ENCODE data around the gene TTLL10.

Gene TTLL10

GRCh38 chr1:1157914-1158710, 15.6 kb upstream of the TTLL10 start:
- peak; percentile 47 for DNase-seq (ENCODE audit: low spot score)

DNA sequence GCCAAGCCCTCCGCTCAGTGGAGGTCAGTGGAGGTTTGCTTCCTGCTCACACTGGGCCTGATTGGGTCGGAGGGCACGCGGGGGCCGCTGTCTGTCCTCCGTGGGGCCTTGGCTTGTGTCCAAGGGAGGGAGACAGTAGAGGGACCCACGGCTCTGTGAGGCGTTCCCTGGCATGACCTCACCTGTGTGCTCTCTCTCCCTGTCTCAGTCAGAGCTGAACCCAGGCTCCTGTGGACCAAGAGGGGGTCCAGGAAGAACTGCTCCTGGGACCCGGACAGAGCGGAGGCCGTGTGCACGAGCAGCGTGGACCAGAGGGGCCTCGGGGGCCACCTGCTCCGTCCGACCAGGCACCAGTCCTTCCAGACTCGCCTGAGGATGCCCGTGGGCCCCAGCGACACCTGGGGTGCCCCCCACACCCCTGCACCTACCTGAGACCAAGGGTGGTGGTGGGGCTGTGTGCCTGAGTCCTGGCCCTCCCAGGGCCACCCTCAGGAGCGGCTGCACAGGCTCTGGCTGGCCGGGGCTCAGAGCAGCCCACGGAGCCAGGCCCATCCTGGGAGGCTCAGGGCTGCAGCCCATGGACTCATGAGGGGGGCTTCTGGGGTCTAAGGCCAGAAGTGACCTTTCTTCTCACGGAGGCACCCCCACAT, 13.3 kb upstream of the TTLL10 start:
- DNase-seq (ENCODE audit: low spot score) = no peak

DNA sequence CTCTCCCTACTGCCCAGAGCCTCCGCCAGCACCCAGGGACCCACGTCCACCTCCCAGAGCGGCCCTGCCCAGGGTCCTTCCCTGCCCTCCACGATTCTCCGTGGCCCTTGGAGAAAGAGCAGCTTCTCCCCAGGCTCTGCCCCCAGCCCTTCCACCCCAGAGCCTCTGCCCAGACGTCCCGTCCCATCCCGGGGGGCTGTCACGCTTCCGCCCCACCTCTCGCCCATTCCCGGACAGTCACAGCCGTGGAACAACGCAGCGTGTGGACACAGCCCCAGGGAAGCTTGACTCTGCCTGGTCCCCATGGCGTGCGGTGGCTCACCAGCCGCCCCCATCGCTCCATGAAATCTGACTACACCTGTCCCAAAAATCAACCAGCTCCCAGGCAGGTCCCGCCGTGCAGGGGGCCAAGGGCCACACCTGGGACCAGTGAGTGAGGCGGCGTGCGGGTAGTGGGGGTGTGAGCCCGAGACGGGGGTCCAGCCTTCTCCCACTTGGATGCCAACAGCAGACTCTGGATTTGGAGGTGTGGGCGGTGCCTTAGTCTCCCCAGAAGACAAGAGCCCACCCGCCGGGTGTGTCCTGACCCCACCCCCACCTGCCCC, 12.5 kb upstream of the TTLL10 start:
- no peak for DNase-seq (ENCODE audit: low spot score)

DNA sequence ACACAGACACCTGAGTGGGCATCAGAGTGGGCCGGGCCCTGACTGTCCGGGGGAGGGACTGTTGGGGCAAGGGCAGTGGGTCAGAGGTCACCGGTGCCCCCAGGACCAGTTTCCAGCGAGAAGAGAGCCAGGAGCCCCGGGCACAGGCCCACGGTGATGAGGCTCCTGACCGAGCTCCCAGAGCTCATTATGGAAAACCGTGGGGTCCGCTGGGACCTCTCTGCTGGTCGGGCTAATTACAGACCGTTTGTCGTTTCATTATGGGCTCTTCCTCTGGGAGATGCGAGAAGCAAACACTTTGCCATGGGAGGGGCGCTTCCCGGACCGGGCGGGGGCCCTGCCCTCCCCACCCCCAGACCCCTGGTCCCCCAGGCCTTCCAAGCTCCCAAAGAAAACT, 12.0 kb upstream of the TTLL10 start:
- no peak for DNase-seq (ENCODE audit: low spot score)

GRCh38 chr1:1162597-1163537, 10.8 kb upstream of the TTLL10 start:
- DNase-seq (ENCODE audit: low spot score) = no peak

GRCh38 chr1:1163538-1164070, 10.1 kb upstream of the TTLL10 start:
- no peak for DNase-seq (ENCODE audit: low spot score)

DNA sequence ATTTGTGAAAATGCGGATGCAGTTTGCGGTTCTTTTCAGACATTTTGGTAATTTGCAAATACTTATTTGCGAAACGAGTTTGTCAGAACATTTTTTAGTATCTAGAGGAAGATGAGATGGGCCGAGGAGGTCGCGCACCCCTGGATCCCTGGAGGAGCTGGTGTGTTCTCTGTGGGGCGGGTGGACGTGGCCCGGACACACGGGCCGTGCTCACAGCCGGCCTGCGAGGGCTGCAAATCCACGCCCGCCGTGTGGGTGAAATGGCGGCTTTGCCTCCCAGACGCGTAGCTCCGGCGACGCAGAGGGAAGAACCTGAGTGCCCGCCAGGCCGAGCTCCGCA, 9.3 kb upstream of the TTLL10 start:
- DNase-seq (ENCODE audit: low spot score) = no peak

GRCh38 chr1:1164701-1165451, 8.8 kb upstream of the TTLL10 start:
- DNase-seq (ENCODE audit: low spot score) = no peak

GRCh38 chr1:1165485-1165884, 8.2 kb upstream of the TTLL10 start:
- no peak for DNase-seq (ENCODE audit: low spot score)

DNA sequence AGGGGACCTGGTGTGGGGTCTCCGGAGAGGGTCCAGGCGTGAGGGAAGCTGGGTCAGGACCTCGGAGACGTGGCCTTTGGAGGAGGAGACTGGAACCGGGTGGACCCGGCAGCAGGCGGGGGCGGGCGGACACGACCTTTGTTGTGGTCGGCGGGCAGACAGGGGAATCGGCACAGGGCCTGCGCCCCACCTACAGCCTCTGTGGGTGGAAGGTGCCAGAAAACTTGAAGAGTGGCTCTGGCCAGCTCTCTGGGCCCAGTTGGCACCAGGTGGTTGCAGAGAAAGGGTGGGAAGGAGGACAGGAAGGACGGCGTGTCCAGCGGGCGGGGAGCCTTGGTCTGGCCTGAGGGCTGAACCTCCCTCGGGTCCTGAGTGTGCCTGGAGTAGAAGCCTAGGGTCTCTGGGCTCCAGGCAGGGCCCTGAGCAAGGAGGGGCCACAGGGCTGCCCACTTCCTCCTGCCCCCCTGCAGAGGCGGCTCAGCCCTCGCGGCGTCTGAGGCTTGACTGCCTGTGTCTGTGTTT, 7.7 kb upstream of the TTLL10 start:
- DNase-seq (ENCODE audit: low spot score) = no peak

DNA sequence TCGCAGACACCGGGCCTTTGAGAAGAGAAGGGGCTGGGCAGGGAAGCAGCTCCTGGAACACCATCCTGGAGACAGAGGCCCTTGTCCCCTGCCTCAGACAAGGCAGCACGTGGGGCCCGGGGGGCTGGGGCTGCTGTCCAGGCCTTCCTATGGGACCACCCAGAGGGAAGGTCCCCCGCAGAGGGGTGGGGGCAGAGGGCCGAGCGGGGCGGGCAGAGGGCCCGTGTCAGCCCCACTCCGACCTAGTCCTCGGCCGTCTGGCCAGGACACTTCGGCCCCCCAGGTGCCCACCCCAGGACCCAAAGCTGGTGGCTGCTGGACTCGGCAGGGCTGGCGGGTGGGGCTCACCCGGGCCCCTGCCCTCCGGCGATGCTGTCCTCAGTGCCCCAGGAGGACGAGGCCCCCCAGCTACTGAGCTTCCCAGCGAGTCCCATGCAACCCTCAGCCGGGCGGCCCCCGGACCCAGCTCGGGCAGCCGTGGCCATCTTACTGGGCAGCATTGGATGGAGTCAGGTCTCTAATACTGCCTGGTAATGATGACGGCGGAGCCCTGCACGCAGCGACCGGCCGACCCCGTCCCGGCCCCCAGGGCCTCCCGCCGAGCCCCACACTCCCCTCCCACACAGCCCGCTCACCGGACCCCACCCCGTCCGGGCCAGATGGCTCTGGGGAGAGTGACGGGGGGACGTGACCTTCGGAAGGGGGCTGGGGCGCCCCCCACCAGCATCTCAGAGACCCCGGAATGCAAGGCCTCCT, 6.9 kb upstream of the TTLL10 start:
- no peak for DNase-seq (ENCODE audit: low spot score)

DNA sequence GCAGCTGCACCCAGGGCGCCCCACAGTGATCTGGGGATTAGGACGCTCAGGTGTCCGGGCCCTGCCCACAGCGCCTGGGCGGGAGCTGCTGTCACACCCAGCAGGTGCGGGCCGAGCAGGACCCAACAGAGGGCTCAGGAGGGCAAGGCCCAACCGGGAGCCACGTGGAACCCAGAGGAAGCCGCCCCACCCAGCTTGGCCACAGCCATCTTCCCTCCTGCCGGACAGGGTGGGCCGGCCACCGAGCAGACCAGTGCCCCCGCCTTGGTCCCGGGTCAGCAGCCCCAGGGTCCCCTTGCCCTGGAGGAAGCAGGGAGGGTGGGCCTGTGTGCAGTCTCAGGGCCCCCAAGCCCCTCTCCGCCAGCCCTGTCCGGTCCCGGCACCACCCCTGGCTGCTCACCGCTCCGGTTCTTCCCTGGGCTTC, 6.3 kb upstream of the TTLL10 start:
- no peak for DNase-seq (ENCODE audit: low spot score)

DNA sequence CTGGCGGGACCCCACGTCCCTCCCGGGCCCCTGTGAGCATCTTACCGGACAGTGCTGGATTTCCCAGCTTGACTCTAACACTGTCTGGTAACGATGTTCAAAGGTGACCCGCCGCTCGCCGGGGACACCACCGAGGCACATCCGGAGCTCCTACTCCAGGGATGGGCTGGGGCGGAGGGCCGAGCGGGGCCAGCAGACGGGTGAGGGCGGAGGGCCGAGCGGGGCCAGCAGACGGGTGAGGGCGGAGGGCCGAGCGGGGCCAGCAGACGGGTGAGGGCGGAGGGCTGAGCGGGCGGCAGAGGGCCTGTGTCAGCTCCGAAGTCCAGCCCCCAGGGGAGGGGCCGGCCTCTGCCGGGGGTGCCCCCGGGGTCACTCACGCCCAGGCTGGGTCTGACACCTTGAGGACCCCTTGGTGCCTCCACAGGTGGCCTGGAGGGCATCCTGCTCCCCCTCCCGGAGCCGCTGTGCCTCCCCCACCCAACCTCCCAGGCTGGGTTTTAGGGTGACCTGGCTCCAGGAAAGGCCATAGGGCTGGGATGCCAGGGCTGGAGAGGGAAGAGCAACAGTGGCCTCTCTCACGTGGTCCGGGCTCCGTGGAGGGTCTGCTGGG, 5.7 kb upstream of the TTLL10 start:
- no peak for DNase-seq (ENCODE audit: low spot score)

DNA sequence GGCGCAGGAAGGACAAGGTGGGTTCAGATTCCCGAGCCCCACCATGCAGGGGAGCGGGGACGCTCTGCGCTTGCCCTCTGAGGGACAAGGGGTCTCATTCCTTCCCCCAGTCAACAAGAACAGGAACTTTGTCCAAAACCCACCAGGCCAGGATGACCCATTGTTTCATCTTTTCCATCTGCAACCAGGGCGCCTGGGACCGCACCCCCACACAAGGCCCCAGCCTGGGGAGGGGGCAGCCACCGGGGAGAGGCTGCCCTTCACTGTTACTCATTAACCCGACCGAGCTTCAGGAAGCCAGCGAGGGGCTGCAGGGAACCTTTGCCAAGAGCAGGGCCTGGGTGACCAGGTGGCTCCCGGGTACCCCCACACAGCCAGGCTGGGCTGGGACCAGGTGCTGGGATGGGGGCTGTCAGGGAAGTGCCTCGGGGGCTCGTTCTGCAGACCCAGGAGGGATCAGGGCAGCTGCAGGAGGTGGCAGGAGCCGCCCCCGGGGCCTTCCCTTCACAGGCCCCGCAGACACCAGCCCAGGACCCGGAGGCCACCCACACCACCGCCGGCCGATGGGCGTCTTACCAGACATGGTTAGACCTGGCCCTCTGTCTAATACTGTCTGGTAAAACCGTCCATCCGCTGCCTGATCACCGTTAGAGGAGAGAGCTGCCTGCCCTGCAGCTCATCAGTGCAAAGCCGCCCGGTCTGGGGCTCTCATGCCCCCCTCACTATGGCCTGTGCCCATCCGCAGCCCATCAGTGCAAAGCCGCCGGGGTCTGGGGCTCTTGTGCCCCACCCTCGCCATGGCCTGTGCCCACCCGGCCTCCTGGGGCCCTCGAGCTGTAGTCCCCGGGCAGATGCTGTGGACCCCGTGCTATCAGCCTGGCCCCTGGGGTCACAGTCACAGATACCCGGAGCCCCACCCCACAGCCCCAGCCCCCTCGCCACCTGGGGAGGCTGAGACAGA, 4.9 kb upstream of the TTLL10 start:
- no peak for DNase-seq (ENCODE audit: low spot score)

GRCh38 chr1:1169429-1170214, 4.1 kb upstream of the TTLL10 start:
- DNase-seq (ENCODE audit: low spot score) = no peak

DNA sequence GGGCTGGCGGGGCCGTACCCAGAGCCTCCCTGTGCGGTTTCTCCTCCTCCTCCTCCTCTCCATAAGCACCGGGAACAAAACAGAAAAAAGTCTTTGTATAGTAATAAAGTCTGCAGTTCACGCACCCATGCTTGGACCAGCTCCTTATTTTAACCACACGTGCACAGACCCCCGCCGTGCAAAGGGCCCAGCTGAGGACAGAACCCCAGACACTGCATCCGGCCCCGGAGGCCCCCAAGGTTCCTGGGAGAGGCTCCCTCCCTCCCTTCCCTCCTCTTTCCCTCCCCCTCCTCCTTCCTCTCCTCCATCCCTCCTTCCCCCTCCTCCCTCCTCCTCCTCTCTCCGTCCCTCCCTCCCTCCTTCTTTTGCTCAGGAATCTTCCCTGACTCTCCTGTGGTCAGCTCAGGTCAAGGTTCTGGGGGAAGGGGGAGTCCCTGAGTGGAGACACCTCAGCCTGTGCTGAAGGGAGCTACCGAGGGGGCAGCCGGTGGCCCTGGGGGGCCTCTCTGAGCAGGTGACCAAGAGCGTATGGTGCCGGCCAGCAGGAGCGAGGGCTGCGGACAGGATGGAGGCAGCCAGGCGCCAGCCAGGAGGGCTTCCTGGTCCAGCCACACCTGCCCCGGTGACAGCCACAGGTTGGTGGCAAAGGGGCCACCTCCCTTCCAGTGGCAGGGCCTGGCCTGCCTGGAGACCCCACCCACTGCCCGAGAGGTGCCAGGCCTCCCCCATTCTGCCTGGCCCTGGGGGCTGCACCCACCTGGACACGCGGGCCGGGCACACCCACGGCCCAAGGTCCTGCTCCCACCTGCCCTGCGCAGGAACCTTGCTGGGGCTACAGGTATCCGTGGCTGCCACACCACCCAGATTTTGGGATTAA, 3.2 kb upstream of the TTLL10 start:
- DNase-seq (ENCODE audit: low spot score) = no peak

DNA sequence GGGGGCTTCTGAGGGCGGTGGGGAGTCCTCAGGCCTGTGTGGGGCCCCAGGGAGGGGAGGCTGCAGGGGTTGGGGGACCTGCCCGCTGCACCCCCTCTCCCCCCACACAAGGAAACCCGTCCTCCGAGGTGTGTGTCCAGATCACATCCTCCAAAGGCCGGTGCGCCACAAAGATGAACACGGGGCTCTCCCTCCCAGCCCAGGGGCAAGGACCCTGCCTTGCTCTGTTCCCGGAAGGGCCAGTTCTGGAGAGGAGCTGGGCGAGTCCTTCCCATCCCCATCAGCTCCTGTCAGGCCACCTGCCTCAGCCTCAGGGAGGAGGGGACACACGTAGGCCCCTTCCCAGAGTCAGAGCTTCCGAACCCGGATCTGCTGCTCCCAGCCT, 2.5 kb upstream of the TTLL10 start:
- no peak for DNase-seq (ENCODE audit: low spot score)

Data from kidney capillary endothelial cell (primary cell).